T47D (cell line): ENCODE results near the gene PPOX.

Source experiments
- DNase-seq, 2 experiments: peaks; one replicate each; pipeline versions ENCODE4 v3.0.0 to v3.0.0-alpha.2; 2011 to 2012; ENCODE audit warnings: low read depth in 1 of 2, low spot score in 1 of 2
- JUND ChIP-seq: IDR thresholded peaks from 2 replicates; pipeline ENCODE4 v1.6.1; 2012; ENCODE audit warnings: low read depth
- in situ Hi-C: cut with HindIII; loops from 2 replicates; pipeline ENCODE4 v1.10.0; 2016; ENCODE audit warnings: low sequenced_read_pairs, low pct_unique_long_range_greater_than_20kb

Gene PPOX

GRCh38 chr1:161200421-161200991, 34.3 kb downstream of the PPOX start:
- in situ Hi-C loops = no loop called here
- no peak for TF ChIP-seq JUND

GRCh38 chr1:161200992-161201835, 35.0 kb downstream of the PPOX start:
- in situ Hi-C loops = no loop called here
- no peak for DNase-seq
- no peak for TF ChIP-seq JUND

More at GRCh38 chr1:161200421-161200991, 34.3 kb downstream of the PPOX start:
- DNase-seq = no peak

- no peak for TF ChIP-seq JUND
- in situ Hi-C loops = no loop called here
- peak; percentile 90 to 100 for DNase-seq
Measured at GRCh38 chr1:161201836-161202712, 35.8 kb downstream of the PPOX start, which contains the start of gene NDUFS2. NDUFS2 (plus strand) TSS chr1:161202367; CDS start chr1:161202386, 19 bp downstream.

- no peak for DNase-seq
- in situ Hi-C loops = no loop called here
- TF ChIP-seq JUND = no peak
Measured at GRCh38 chr1:161206411-161207140, 40.4 kb downstream of the PPOX start.

- in situ Hi-C loops = no loop called here
Measured at GRCh38 chr1:161207173-161207572, 40.9 kb downstream of the PPOX start.

GRCh38 chr1:161209790-161210409, 43.7 kb downstream of the PPOX start:
- in situ Hi-C loops = no loop called here
- DNase-seq = peak; percentile 69 to 91
- TF ChIP-seq JUND = no peak

More at GRCh38 chr1:161207173-161207572, 40.9 kb downstream of the PPOX start:
- DNase-seq = no peak
- no peak for TF ChIP-seq JUND

GRCh38 chr1:161214369-161214768, 48.1 kb downstream of the PPOX start:
- in situ Hi-C loops = no loop called here
- DNase-seq = no peak

GRCh38 chr1:161215076-161215475, 48.9 kb downstream of the PPOX start, which contains the start of gene FCER1G:
FCER1G (plus strand) TSS chr1:161215295; CDS start chr1:161215322, 27 bp downstream.
- TF ChIP-seq JUND = no peak
- in situ Hi-C loops = no loop called here
- DNase-seq = no peak

More at GRCh38 chr1:161214369-161214768, 48.1 kb downstream of the PPOX start:
- TF ChIP-seq JUND = no peak

GRCh38 chr1:161216945-161217712, 50.9 kb downstream of the PPOX start:
- in situ Hi-C loops = no loop called here
- DNase-seq = no peak
- no peak for TF ChIP-seq JUND

GRCh38 chr1:161217831-161218230, 51.6 kb downstream of the PPOX start:
- no peak for TF ChIP-seq JUND
- in situ Hi-C loops = no loop called here

GRCh38 chr1:161218301-161219077, 52.3 kb downstream of the PPOX start:
- DNase-seq = no peak
- no peak for TF ChIP-seq JUND
- in situ Hi-C loops = no loop called here

More at GRCh38 chr1:161217831-161218230, 51.6 kb downstream of the PPOX start:
- no peak for DNase-seq
